ENCODE measurements around the gene ACSF2. TPM values are rescaled to one million over a fixed set of nuclear protein-coding genes. Genes with fewer than 3 reads are reported as not detected.

ACSF2 gene
- 10 to 100 TPM; 20.3 to 22.4 TPM for total RNA-seq

GRCh38 chr17:50425682-50426471, at the start of gene ACSF2:
ACSF2 (plus strand) TSS chr17:50426218; CDS start chr17:50426262, 44 bp downstream.

GRCh38 chr17:50397111-50397918, 28.7 kb upstream of the ACSF2 start, which contains the start of gene LRRC59:
LRRC59 (minus strand) TSS chr17:50397523; CDS start chr17:50397317, 206 bp downstream.

GRCh38 chr17:50468304-50469207, 42.5 kb downstream of the ACSF2 start, which contains the start of gene CHAD:
CHAD (minus strand) TSS chr17:50468880; CDS start chr17:50468813, 67 bp downstream.

DNA sequence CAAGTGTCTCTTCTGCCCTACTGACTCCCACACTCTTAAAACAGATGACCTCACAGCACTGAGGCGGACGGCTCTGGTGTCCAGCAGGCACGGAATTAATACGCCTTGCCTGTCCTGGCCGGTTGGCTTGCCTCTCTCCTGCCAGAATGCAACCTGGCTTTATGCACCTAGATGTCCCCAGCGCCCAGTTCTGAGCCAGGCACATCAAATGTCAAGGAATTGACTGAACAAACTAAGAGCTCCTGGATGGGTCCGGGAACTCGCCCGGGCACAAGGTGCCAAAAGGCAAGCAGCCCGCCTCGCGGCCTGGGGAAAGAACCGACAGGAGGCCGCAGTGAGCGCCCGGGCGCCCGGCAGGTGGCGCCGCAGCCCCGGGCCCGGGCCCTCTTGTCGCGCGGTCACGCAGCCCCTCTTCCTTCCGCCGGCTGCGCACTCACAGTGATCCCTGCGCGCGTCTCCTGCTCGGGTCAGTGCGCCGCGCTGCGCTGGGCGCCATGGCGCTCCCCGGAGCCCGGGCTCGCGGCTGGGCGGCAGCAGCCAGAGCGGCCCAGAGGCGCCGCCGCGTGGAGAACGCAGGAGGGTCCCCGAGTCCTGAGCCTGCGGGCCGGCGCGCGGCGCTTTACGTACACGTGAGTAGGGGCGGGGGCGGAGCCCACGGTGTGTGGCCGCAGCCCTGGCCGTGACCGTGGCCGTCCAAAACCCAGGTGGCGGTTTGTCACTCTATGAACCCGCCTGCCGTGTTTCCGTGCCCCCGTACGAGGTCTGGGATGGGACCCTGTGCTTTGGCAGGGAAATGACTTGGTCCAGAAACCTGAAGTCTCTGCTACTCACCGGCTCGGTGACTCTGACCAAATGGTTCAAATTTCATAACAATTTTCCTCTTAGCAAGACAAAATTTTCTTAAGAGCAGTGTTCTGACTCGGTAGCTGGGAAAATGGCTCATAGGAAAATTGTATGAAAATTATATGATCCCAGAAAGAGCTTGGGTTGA, 52.7 kb downstream of the ACSF2 start, which contains the start of gene RSAD1:
Gene RSAD1, plus strand, starts transcription at position 470 of the 991 bp plus-strand sequence. Its CDS starts 25 bp downstream, at position 495.

DNA sequence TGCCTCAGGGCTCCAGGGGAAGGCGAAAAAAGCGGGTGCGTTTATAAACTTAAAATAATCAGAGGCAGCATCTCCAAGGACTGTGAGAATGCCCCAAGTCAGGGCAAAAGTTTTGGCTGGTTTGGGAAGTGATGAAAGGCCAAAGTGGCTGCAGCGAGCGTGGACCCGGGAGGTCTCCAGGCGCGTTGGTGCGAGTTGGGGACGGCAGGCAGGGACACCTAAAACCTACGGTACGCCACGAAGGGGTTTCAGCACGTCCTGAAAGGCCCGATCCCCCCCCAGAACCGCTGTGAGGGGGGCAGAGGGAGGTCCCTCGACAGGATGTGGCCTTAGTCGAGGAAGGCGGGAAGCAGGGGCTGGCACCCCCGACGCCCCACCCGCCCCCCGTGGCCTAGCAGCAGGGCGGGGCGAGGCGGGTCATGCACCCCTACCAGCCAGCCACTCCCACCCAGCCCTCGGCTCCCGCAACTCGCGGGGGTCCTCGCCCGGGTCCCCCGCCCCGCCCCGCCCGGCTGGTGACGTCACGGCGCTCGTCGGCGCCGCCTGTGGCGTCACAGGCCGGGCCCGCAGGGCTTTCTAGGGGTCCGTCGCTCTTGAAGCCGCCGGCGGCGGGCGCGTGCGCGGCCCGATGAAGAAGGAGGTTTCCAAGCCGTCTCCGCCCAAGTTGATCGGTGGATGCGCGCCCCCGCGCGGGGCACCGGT, 82.0 kb downstream of the ACSF2 start, which contains the start of gene MYCBPAP:
Gene MYCBPAP, plus strand, starts transcription at position 569 of the 702 bp plus-strand sequence. CDS start 236 bp downstream, outside the sequence.

Small RNA genes lying within 50 kb of the gene (small RNA-seq; reads per million reads assigned to genes)
- gene RF00019 = 0 reads per million in 2 donors

Other genes starting within 250 kb of the ACSF2 start
- 1 to 10 TPM; 2.1 to 10.0 TPM for gene COL1A1, start 224.6 kb upstream of the ACSF2 start, total RNA-seq
- gene TMEM92, start 151.8 kb upstream of the ACSF2 start, total RNA-seq = not detected
- gene XYLT2, start 80.1 kb upstream of the ACSF2 start, total RNA-seq = 10 to 100 TPM; 29.6 to 37.0 TPM
- 10 to 100 TPM; 76.9 to 85.0 TPM for gene MRPL27, start 53.0 kb upstream of the ACSF2 start, total RNA-seq
- gene EME1, start 53.0 kb upstream of the ACSF2 start, total RNA-seq = 10 to 100 TPM in 1 of 2 donors, 1 to 10 TPM in 1; 5.5 to 15.7 TPM
- 100 to 1,000 TPM in 1 of 2 donors, 10 to 100 TPM in 1; 82.6 to 177 TPM for gene LRRC59, start 28.7 kb upstream of the ACSF2 start, total RNA-seq
- gene CHAD, start 42.7 kb downstream of the ACSF2 start, total RNA-seq = not detected
- 10 to 100 TPM; 21.6 to 29.6 TPM for gene RSAD1, start 52.6 kb downstream of the ACSF2 start, total RNA-seq
- under 1 TPM in 1 of 2 donors, not detected in 1; 0.34 TPM for gene MYCBPAP, start 82.2 kb downstream of the ACSF2 start, total RNA-seq
- gene EPN3, start 106.5 kb downstream of the ACSF2 start, total RNA-seq = not detected
- gene SPATA20, start 121.0 kb downstream of the ACSF2 start, total RNA-seq = 10 to 100 TPM; 19.0 to 66.1 TPM
- gene CACNA1G, start 134.5 kb downstream of the ACSF2 start, total RNA-seq = under 1 TPM in 1 of 2 donors, not detected in 1; under 0.01 TPM
- gene ABCC3, start 208.7 kb downstream of the ACSF2 start, total RNA-seq = under 1 TPM in 1 of 2 donors, not detected in 1; 0.67 TPM

All from melanocyte of skin (primary cell).